GM18867 (cell line): Measurements from ENCODE around the gene FRMPD2.
"Not testable (repeated sequence)": the region's sequence is repeated elsewhere in the genome, so short reads cannot be mapped to it uniquely, and the experiment has no call there.

Source experiments
- ATAC-seq: cut with Tn5 transposase; IDR thresholded peaks from one replicate; pipeline ENCODE4 v1.9.1; 2021; ENCODE audit warnings: mild to moderate bottlenecking, moderate library complexity; ENCODE audit not compliant: unreplicated experiment

Gene FRMPD2

GRCh38 chr10:48140949-48141348 lies 133.5 kb downstream of the FRMPD2 start:
- not testable (repeated sequence) for ATAC-seq

GRCh38 chr10:48139953-48140850 lies 134.3 kb downstream of the FRMPD2 start:
- not testable (repeated sequence) for ATAC-seq

- not testable (repeated sequence) for ATAC-seq
Measured at GRCh38 chr10:48128954-48129353, 145.5 kb downstream of the FRMPD2 start.

GRCh38 chr10:48126251-48126650 lies 148.2 kb downstream of the FRMPD2 start:
- ATAC-seq: not testable (repeated sequence)

- ATAC-seq: not testable (repeated sequence)
Measured at GRCh38 chr10:48125631-48126030, 148.9 kb downstream of the FRMPD2 start.

GRCh38 chr10:48122618-48123017 lies 151.9 kb downstream of the FRMPD2 start:
- ATAC-seq: not testable (repeated sequence)

- ATAC-seq: not testable (repeated sequence)
Measured at GRCh38 chr10:48110277-48110676, 164.2 kb downstream of the FRMPD2 start.
